T-helper 1 cell (primary cell): Measurements from ENCODE around the gene LZTR1.

Experiments used
- DNase-seq, 5 donors: peaks; one replicate each; pipeline ENCODE4 v3.0.0-alpha.2; 2012 to 2020

LZTR1 gene

GRCh38 chr22:21015466-21016006 lies 33.4 kb downstream of the LZTR1 start:
- no peak for DNase-seq

- no peak for DNase-seq
These were observed 34.7 kb downstream of the LZTR1 start for GRCh38 chr22:21016644-21017420.

GRCh38 chr22:21018314-21018713 lies 36.2 kb downstream of the LZTR1 start:
- no peak for DNase-seq

GRCh38 chr22:21020802-21021429 lies 38.8 kb downstream of the LZTR1 start:
- DNase-seq: no peak

GRCh38 chr22:21022507-21022906 lies 40.4 kb downstream of the LZTR1 start:
- no peak for DNase-seq

- no peak for DNase-seq
These were observed 41.0 kb downstream of the LZTR1 start for GRCh38 chr22:21022955-21023614.

- no peak for DNase-seq
These were observed 43.2 kb downstream of the LZTR1 start for GRCh38 chr22:21025266-21025665.

GRCh38 chr22:21025763-21026755 lies 44.0 kb downstream of the LZTR1 start:
- no peak for DNase-seq

- DNase-seq: no peak
These were observed 44.9 kb downstream of the LZTR1 start for GRCh38 chr22:21026783-21027692.

GRCh38 chr22:21028277-21029251 lies 46.5 kb downstream of the LZTR1 start:
- no peak for DNase-seq

GRCh38 chr22:21029486-21030025 lies 47.5 kb downstream of the LZTR1 start:
- no peak for DNase-seq

- no peak for DNase-seq
These were observed 47.9 kb downstream of the LZTR1 start for GRCh38 chr22:21030032-21030431.

GRCh38 chr22:21030621-21031544 lies 48.8 kb downstream of the LZTR1 start:
- no peak for DNase-seq

GRCh38 chr22:21031545-21032036 lies 49.5 kb downstream of the LZTR1 start:
- DNase-seq: no peak

GRCh38 chr22:21032037-21032867 lies 50.2 kb downstream of the LZTR1 start, which contains the start of gene SLC7A4:
TSS of gene SLC7A4 (minus strand) at chr22:21032561. CDS start at chr22:21031812, 749 bp downstream.
- no peak for DNase-seq

GRCh38 chr22:21032868-21033688 lies 51.0 kb downstream of the LZTR1 start:
- no peak for DNase-seq
